ENCODE data around the gene RAMP2. TPM values are rescaled to one million over a fixed set of nuclear protein-coding genes. Genes with fewer than 3 reads are reported as not detected.

The RAMP2 gene
- total RNA-seq, 1 experiment from 2014 or later: 10.9 TPM

DNA sequence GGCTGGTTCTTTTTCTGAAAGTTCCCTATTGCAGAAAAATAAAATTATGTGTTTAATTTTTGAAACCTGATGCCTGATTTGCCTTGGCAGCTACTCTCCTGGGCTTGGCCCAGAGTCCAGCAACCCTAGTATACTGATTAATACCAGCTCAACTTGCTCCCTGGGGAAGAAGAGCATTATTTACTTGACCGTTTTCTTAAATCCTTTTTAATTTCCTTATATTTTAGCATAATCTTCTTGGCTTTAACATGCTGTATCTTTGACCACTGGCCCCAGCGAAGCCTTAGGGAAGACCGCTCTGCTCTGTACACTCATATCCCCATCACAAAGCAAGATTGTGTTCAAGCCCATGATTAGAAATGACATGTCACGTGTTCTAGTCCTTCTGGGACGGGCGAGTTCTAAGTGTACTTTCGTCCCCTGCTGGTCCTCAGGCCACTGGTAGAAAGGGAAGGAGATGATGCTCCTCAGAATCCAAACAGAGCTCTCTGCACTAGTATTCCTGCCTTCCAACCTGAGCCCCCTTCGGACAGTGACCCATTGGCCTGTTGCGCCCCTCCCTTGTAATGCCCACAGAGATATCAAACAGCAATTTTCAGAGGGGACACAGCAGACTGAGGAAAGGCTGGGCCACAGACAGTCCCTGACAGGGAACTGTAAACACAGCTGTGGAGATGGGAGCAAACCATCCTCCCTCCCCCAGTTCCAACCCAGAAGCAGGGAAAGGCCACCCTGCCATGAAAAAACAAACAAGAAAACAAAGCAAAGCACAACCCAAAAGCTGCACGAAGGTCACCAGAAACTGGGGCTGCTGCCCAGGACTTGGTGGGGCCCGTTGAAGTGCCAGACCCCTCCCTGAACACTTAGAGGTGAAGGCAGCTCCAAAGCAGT, 11.9 kb upstream of the RAMP2 start (continued):
- TF ChIP-seq, protein P1, sequence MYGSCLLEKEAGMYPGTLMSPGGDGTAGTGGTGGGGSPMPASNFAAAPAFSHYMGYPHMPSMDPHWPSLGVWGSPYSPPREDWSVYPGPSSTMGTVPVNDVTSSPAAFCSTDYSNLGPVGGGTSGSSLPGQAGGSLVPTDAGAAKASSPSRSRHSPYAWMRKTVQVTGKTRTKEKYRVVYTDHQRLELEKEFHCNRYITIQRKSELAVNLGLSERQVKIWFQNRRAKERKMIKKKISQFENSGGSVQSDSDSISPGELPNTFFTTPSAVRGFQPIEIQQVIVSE (CRISPR knock-in tag; IDR thresholded peaks at IDR 0.05; ENCODE audit: borderline replicate concordance): no peak

DNA sequence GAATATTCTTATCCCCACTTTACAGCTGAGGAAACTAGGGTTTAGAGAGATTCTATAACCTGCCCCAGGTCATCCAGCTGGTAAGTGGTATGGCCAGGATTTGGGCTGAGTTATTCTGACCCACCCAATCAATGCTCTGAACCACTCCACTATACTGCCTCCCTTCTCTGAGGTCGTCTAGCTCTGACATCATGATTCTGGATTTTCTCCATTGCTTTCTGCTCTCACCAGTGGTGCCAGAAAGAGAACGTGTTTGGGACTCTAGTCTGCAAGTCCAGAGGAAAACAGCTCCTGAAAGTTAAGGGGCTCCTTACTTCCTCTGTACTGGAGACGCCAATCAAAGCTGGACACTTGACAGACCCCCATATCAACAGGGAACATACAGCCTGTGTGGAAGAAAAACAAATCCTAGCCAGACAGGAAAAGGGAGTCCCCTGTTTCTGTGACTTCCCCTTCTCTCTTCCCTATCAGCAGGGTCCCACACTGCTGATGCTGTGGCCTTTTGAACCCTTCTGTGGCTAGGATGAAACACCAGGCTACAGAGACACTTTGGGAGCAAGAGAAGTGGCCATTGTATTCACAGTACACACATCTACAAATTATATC, 10.2 kb upstream of the RAMP2 start:
- Mint-ChIP-seq H3K27me3 (ENCODE audit: low read depth) (peaks cover 29% of the 10 kb centered on the region), H3K9me3 (no peaks in the 10 kb centered on the region), H3K27ac (no peak overlapping the region), H3K4me3 (no peak overlapping the region), H3K4me1 (peaks cover 18% of the 10 kb centered on the region), H3K36me3 (no peaks in the 10 kb centered on the region)
- POLR2A ChIA-PET: interaction anchor here (0.7 kb wide), 1 partner anchor 51 kb away, joined by 4 read pairs; no protein-coding TSS in a partner anchor
- ATAC-seq: no peak
- CTCF ChIA-PET: interaction anchor here (0.5 to 8.0 kb wide), 5 partner anchors 11 to 455 kb away, joined by 3 to 117 read pairs (median 3); partner anchors contain the start of genes BECN1 and RAMP2
- no peak for TF ChIP-seq ZNF396 (CRISPR knock-in tag; IDR thresholded peaks at IDR 0.05; ENCODE audit: borderline replicate concordance)
- no peak for TF ChIP-seq HMGA2 (CRISPR knock-in tag; IDR thresholded peaks at IDR 0.05)
- TF ChIP-seq, protein P2, sequence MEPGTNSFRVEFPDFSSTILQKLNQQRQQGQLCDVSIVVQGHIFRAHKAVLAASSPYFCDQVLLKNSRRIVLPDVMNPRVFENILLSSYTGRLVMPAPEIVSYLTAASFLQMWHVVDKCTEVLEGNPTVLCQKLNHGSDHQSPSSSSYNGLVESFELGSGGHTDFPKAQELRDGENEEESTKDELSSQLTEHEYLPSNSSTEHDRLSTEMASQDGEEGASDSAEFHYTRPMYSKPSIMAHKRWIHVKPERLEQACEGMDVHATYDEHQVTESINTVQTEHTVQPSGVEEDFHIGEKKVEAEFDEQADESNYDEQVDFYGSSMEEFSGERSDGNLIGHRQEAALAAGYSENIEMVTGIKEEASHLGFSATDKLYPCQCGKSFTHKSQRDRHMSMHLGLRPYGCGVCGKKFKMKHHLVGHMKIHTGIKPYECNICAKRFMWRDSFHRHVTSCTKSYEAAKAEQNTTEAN (CRISPR knock-in tag; IDR thresholded peaks at IDR 0.05): no peak
- TF ChIP-seq EMX1 (CRISPR knock-in tag; IDR thresholded peaks at IDR 0.05): no peak
- TF ChIP-seq PRRX2 (CRISPR knock-in tag; IDR thresholded peaks at IDR 0.05): no peak
- TF ChIP-seq MYBL2 (CRISPR knock-in tag; IDR thresholded peaks at IDR 0.05): no peak
- TF ChIP-seq, protein P3, sequence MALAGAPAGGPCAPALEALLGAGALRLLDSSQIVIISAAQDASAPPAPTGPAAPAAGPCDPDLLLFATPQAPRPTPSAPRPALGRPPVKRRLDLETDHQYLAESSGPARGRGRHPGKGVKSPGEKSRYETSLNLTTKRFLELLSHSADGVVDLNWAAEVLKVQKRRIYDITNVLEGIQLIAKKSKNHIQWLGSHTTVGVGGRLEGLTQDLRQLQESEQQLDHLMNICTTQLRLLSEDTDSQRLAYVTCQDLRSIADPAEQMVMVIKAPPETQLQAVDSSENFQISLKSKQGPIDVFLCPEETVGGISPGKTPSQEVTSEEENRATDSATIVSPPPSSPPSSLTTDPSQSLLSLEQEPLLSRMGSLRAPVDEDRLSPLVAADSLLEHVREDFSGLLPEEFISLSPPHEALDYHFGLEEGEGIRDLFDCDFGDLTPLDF (CRISPR knock-in tag; IDR thresholded peaks at IDR 0.05): no peak
- TF ChIP-seq, protein P4, sequence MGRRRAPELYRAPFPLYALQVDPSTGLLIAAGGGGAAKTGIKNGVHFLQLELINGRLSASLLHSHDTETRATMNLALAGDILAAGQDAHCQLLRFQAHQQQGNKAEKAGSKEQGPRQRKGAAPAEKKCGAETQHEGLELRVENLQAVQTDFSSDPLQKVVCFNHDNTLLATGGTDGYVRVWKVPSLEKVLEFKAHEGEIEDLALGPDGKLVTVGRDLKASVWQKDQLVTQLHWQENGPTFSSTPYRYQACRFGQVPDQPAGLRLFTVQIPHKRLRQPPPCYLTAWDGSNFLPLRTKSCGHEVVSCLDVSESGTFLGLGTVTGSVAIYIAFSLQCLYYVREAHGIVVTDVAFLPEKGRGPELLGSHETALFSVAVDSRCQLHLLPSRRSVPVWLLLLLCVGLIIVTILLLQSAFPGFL (CRISPR knock-in tag; IDR thresholded peaks at IDR 0.05; ENCODE audit: borderline replicate concordance): no peak
- TF ChIP-seq, protein P5, sequence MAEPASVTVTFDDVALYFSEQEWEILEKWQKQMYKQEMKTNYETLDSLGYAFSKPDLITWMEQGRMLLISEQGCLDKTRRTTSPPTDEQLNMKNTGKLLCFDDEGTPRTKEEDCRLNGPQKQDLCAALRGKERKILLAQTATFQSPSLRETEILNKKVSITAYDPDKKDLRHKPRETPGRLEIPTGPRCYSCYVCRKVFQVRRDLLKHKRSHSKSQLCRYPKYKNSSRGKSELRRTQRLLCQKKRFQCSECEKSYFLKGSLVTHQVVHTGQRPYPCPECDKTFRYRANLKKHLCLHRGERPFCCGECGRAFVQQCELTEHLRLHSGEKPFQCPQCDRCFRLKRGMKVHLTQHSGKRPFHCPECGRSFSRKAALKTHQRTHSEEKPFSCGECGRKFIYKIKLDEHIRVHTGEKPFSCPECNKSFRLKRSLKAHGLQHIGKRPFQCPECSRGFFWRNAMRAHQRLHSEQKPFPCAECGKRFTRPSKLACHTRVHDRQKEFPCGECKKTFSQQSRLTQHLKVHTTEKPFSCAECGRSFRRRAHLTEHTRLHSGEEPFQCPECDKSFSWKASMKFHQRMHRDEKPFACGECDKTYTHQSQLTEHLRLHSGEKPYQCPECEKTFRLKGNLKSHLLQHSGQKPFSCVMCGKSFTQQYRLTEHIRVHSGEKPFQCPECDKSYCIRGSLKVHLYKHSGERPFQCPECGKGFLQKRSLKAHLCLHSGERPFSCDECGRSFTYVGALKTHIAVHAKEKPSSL (CRISPR knock-in tag; conservative IDR thresholded peaks at IDR 0.05): no peak
- no peak for TF ChIP-seq GRHL2 (CRISPR knock-in tag; IDR thresholded peaks at IDR 0.05; ENCODE audit: insufficient replicate concordance, severe bottlenecking)
- TF ChIP-seq, protein P6, sequence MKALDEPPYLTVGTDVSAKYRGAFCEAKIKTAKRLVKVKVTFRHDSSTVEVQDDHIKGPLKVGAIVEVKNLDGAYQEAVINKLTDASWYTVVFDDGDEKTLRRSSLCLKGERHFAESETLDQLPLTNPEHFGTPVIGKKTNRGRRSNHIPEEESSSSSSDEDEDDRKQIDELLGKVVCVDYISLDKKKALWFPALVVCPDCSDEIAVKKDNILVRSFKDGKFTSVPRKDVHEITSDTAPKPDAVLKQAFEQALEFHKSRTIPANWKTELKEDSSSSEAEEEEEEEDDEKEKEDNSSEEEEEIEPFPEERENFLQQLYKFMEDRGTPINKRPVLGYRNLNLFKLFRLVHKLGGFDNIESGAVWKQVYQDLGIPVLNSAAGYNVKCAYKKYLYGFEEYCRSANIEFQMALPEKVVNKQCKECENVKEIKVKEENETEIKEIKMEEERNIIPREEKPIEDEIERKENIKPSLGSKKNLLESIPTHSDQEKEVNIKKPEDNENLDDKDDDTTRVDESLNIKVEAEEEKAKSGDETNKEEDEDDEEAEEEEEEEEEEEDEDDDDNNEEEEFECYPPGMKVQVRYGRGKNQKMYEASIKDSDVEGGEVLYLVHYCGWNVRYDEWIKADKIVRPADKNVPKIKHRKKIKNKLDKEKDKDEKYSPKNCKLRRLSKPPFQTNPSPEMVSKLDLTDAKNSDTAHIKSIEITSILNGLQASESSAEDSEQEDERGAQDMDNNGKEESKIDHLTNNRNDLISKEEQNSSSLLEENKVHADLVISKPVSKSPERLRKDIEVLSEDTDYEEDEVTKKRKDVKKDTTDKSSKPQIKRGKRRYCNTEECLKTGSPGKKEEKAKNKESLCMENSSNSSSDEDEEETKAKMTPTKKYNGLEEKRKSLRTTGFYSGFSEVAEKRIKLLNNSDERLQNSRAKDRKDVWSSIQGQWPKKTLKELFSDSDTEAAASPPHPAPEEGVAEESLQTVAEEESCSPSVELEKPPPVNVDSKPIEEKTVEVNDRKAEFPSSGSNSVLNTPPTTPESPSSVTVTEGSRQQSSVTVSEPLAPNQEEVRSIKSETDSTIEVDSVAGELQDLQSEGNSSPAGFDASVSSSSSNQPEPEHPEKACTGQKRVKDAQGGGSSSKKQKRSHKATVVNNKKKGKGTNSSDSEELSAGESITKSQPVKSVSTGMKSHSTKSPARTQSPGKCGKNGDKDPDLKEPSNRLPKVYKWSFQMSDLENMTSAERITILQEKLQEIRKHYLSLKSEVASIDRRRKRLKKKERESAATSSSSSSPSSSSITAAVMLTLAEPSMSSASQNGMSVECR (CRISPR knock-in tag; IDR thresholded peaks at IDR 0.05; ENCODE audit: borderline replicate concordance): no peak
- TF ChIP-seq, protein P7, sequence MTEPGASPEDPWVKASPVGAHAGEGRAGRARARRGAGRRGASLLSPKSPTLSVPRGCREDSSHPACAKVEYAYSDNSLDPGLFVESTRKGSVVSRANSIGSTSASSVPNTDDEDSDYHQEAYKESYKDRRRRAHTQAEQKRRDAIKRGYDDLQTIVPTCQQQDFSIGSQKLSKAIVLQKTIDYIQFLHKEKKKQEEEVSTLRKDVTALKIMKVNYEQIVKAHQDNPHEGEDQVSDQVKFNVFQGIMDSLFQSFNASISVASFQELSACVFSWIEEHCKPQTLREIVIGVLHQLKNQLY (CRISPR knock-in tag; IDR thresholded peaks at IDR 0.05): no peak
- TF ChIP-seq NR1H2 (CRISPR knock-in tag; IDR thresholded peaks at IDR 0.05): no peak
- no peak for TF ChIP-seq ETV6 (CRISPR knock-in tag; IDR thresholded peaks at IDR 0.05)
- TF ChIP-seq ZNF416 (CRISPR knock-in tag; IDR thresholded peaks at IDR 0.05): no peak
- no peak for TF ChIP-seq ZNF423 (CRISPR knock-in tag; IDR thresholded peaks at IDR 0.05)
- no peak for TF ChIP-seq KAT7 (CRISPR knock-in tag; IDR thresholded peaks at IDR 0.05; ENCODE audit: borderline replicate concordance)
- TF ChIP-seq, protein P8, sequence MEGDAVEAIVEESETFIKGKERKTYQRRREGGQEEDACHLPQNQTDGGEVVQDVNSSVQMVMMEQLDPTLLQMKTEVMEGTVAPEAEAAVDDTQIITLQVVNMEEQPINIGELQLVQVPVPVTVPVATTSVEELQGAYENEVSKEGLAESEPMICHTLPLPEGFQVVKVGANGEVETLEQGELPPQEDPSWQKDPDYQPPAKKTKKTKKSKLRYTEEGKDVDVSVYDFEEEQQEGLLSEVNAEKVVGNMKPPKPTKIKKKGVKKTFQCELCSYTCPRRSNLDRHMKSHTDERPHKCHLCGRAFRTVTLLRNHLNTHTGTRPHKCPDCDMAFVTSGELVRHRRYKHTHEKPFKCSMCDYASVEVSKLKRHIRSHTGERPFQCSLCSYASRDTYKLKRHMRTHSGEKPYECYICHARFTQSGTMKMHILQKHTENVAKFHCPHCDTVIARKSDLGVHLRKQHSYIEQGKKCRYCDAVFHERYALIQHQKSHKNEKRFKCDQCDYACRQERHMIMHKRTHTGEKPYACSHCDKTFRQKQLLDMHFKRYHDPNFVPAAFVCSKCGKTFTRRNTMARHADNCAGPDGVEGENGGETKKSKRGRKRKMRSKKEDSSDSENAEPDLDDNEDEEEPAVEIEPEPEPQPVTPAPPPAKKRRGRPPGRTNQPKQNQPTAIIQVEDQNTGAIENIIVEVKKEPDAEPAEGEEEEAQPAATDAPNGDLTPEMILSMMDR (IDR thresholded peaks at IDR 0.05): no peak
- DNase-seq (ENCODE audit: low spot score): no peak
